Activated gamma-delta T cell treated with anti-CD3 and anti-CD28 coated beads, Interleukin-2, amount 50 U/mL, for 16 hours (primary cell): ENCODE data around the gene IMPG2.

Source experiments
- DNase-seq: peaks from one replicate; pipeline ENCODE4 v3.0.0-alpha.2; 2020; ENCODE audit warnings: low read depth

The IMPG2 gene

DNA sequence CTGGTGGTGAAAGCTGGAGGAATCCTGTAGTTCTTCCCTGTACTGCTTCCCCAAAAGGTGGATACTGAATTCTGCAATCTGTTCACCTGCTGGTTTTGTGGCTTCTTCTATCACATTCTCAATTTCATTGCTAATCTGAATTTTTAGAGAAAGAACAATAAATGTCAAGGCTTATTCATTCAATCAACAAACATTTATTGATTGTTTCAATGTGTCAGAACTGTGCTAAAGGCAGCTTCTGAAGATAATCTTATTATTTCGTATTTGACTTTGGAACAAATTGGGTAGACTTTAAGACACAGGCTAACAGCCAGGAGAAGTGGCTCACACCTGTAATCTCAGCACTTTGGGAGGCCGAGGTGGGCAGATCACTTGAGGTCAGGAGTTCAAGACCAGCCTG is 46.8 kb downstream of the IMPG2 start:
- no peak for DNase-seq

DNA sequence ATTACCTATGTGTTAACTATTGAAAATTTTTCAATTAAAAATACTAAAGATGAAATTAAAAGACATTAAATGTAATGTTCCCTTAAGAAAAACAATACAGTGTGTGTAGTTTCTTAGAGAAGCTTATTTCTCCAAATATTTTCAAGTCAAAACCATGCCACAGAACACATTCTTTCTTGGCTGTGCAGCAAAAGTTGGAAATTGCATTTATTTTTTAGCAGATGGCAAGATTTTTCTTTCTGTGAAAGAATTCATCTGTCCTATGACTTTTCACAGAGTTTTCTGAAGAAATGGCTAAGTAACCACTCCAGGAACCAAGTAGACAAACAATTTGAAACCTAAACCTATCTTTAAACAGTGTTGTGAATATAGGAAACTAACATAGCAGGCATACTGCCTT is 47.2 kb downstream of the IMPG2 start:
- DNase-seq, result no peak

DNA sequence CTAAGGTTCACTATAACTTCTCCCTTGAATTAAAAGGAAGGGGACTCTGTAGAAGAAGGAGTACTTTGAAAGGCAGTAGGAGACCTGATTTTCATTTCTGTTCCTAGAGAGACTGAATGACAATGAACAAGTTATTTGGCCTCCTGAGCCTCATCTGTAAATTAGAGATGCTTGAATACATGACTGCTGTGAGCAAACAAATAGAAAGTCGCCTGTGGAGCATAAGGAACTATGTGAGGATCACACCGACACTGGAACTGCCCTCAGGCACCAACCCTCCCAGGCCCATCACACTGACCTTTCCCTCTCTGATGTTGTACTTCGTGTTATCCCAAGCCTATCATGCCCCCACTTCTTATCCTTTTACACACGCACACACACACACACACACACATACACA is 48.6 kb downstream of the IMPG2 start:
- DNase-seq, result no peak

DNA sequence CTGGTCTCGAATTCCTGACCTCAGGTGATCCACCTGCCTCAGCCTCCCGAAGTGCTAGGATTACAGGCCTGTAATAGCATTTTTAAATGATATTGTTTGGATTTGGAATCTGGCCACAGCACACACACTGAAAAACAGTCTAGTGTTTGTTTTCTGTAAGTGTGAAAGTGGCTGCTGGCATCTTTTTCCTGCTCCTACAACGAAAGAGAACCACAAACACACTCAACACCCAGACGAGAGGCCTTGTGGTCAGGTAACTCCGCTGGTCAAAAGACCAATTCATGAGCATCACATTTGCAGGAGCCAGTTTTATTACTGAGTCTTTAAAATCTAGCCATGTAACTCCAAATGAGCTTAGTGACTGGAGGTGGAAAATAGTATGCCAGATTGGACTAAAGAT is 50.2 kb downstream of the IMPG2 start:
- no peak for DNase-seq

- DNase-seq, result no peak
Observed at GRCh38 chr3:101268971-101269671, 51.3 kb downstream of the IMPG2 start.

GRCh38 chr3:101268141-101268540 is 52.2 kb downstream of the IMPG2 start:
- DNase-seq, result no peak

GRCh38 chr3:101266566-101266965 is 53.8 kb downstream of the IMPG2 start:
- no peak for DNase-seq

DNA sequence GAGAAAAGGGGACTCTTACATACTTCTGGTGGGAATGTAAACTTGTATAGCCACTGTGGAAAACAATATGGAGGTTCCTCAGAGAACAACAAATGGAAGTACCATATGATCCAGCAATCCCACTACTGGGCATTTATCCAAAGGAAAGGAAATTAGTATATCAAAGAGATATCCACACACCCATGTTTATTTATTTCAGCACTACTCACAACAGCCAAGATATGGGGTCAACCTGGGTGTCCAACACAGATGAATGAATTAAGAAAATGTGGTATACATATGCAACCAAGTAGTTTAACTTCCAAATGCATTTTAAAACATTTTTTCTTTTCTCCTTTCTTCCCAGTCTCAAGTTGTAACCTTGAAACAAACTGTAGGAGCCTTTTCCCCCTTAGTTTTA is 54.3 kb downstream of the IMPG2 start:
- no peak for DNase-seq

GRCh38 chr3:101262393-101263240 is 57.8 kb downstream of the IMPG2 start:
- no peak for DNase-seq

GRCh38 chr3:101261506-101261905 is 58.9 kb downstream of the IMPG2 start:
- no peak for DNase-seq

DNA sequence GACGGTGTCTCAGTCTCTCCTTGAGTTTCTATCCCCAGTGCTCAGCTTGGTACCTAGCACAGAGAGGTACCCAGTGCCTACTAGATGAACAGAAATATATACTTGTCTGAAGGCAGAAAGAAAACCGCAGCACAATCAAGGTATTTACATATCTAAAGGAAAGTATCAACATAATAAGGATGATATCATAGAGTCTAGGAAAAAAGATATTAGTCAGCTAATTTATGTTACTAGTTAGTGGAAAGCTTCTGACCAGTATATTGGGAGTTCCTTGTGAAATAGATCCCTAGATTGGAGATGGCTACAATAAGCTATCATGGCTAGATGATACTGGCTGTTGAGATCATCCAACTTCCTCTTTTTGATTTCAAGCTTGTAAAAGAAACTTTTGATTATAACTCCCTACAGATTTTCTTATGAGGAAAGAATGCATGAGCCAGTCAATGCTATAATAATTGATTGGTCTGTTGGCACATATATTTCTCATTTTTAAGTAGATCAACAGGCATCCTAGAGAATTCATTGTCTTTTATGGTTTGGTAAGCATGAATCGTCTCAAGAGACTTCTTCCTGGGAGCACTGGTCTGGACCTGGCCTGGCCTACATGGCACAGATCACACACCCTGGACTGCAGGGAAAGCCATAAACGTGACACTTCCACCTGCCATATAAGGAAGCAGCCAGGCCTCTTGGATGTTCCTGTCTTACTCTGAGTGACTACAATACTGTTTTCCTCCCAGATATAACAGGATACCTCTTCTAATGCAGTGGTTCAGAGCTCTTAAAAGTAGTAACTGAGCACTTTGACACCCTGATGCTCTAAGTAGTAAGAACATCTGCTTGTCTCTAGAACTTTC is 60.7 kb downstream of the IMPG2 start:
- no peak for DNase-seq

- DNase-seq, result no peak
Observed at GRCh38 chr3:101256511-101256910, 63.9 kb downstream of the IMPG2 start.

DNA sequence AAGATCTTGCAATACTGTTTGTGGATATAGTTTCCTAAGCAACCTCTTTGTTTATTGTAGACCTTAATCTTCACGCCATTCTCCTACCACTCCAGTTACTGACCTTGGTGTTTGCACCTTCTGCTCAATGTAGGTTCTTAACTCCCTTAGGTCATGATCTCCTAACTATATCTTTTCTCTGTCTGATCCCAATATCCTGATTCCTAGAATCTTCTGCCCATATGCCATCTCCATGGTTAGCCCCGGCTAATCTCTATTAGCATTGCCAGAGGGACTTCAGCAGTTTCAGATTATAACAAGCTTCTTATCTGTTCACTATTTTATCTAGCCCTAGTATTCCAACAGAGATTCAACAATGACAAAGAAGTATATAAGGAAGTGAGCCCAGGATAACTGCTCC is 64.9 kb downstream of the IMPG2 start:
- DNase-seq, result no peak

- DNase-seq, result no peak
Observed at GRCh38 chr3:101253396-101253795, 67.0 kb downstream of the IMPG2 start.

DNA sequence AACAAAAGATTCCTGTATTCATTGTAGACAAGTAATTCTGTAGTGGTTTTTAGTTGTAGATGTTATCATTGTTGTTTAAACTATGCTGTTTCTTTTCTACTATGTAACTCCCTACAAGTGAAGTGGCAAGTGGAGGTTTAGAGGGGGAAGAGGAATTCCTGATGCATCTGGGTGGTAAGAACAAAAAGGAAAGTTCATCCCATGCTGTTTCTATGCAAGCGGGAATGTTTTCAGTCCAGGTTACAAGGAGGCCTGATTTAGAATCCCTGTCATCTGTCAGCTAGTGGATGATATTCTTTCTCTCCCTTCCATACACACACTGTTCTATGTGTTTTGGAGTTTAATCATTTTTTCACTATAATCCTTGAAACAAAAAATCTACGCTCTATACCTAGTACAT is 67.4 kb downstream of the IMPG2 start:
- DNase-seq, result no peak

DNA sequence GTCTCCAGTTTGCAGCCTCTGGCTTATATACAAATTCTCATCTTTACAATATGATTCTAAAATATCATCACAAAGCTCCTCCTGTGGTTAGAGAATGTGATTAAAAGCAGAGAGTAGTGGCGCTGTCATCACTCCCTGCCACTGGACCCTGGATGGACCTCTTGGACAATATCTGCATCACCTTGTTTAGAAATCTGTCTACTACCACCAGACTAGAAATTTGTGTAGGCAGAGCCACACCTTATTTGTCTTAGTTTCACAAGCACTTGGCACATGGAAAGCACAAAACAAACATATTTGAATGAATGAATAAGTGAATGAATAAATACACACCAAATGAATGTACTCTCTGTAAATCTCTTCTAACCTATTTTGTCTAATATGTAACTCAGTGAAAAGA is 68.1 kb downstream of the IMPG2 start:
- DNase-seq, result no peak

DNA sequence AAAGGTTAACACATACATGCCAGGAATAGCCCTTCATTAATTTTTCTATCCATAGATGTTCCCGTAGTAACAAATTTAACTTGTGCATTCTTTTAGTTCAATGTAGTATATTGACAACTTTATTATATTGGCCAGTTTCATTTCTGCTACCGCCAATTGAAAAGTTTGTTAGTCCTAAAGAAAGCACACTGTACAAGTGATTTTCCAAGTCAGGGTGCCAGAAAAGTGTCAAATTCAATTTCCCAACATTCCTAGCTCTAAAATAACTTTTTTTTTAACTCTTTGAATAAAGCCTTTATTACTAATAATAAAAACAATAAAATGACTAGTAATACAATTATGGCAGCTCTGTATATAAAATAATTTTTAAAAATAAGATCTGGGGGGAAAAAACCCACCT is 68.9 kb downstream of the IMPG2 start:
- no peak for DNase-seq

- DNase-seq, result no peak
Observed at GRCh38 chr3:101249522-101249921, 70.9 kb downstream of the IMPG2 start.

DNA sequence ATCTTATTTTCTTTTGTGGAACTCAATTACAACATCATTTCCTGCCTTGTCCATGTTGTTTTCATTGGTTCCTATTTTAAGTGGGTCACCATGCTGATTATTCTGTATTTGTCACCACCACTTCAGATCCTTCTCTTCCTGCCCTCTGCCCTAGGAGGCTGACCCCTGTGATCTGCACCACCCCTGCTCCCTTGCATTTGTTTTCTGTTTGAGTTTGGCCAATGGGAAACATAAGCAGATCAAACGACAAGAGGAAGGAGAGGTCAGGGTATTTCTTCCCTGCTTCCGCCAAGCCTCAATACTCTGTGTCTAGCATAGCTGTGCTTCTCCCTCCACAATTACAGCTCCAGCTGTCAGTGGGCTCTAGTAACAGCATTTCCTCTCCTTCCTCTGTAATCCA is 71.6 kb downstream of the IMPG2 start:
- no peak for DNase-seq

DNA sequence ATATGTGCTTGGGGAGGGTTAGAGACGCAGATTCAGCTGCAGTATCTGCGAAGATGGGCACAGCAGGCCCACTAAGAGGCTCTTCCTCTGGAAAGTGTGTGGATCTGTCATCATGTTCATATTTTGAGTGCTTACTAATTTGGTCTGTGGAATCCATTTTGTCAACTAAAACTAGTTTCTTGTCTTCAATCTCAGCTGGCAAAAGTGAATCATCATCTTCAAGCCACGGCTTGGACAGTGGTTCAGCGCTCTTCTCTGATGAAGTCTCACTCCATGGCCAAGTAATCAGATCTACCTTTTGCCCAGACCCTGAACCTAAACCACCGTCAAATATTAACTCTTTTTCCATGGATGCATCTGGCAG is 76.2 kb downstream of the IMPG2 start:
- no peak for DNase-seq

- no peak for DNase-seq
Observed at GRCh38 chr3:101243285-101244211, 76.8 kb downstream of the IMPG2 start.
